GM18907 (cell line): Measurements from ENCODE around the gene TSC1.
"Not testable (repeated sequence)": the region's sequence is repeated elsewhere in the genome, so short reads cannot be mapped to it uniquely, and the experiment has no call there.

Source experiments
- ATAC-seq: cut with Tn5 transposase; IDR thresholded peaks from one replicate; pipeline ENCODE4 v1.9.1; 2021; ENCODE audit warnings: mild to moderate bottlenecking, moderate library complexity; ENCODE audit not compliant: unreplicated experiment

Gene TSC1

DNA sequence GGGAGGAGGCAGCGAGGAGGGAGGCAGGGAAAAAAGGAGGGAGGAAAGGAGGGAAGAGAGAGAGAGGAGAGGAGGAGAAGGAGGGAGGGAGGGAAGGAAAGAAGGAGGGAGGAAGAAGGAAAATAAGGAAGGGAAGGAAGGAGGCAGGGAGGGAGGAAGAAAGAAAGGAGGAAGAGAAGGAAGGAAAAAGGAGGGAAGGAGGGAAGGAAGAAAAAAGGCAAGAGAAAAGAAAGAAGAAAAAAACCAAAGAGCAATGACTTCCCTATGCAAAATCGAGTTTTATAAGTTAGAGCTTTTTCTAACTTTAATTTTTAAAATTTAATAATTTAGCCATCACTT, 33.7 kb upstream of the TSC1 start:
- ATAC-seq: no peak

DNA sequence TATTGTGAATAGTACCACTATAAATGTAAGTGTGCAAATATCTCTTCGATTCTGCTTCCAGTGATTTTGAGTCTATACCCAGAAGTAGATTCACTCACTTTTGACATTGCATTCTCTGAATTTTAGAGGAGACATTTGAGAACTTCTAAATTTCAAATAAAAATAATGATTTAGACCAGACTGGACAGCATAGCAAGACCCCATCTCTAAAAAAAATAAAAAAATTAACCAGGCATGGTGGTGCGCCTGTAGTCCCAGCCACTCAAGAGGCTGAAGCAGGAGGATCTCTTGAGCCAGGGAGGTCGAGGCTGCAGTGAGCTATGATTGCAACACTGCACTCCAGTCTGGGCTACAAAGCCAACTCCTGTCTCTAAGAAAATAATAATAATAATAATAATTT, 32.2 kb upstream of the TSC1 start:
- no peak for ATAC-seq

DNA sequence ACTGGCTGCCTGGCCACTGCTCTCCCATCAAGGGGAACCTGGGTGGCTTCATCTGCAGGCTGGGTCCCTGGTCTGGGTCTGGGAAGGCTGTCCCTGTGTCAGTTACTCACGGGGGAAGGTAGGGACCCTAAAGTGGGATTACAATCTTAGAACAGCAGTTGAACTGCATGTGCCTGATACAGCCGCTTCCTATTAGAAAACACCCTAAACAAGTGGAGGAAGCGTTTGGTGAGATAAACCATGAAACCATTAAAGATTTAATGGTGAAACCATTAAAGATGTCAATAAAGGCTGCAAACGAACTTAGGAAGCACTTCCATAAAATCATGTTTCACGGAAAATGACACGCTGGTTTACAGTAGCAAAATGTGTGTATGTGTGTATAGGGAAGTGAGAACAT, 31.5 kb upstream of the TSC1 start:
- ATAC-seq: no peak

DNA sequence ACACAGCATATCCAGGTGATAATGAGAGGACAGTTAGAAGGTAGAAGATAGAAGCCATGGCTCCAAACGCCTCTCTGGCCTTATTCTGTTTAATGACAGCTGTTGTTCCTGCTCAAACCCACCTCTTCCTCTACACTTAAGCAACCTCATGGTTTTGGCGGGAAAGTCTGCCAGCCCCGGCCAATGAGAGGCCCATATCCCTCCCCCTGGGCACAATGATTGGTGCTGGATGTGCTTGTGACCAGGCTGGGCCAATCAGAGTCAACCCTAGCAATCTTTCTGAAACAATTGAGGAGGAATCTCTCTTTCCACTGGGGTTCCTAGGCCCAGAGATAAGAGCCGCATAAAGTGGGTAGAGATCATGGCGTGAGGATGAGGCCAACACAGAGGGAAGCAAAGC, 29.3 kb upstream of the TSC1 start:
- no peak for ATAC-seq

DNA sequence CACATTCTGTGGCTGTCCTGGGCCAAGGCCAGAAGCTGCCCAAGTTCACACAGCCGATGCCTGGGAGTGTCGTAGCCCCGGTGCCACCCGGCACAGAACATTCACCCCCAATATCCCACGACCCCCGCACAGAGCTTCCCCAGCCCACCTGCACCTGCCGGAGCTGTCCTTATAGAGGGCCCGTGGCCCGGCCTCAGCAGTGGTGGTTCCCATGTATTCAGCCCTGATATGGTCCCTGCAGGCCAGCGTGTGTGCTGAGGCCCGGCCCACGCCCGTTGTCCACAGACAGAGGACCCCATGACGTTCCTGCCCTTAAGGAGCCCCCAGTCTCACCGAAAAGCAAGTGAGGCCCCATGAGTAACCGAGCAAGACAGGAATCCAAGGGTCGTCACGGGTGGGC, 28.8 kb upstream of the TSC1 start:
- no peak for ATAC-seq

DNA sequence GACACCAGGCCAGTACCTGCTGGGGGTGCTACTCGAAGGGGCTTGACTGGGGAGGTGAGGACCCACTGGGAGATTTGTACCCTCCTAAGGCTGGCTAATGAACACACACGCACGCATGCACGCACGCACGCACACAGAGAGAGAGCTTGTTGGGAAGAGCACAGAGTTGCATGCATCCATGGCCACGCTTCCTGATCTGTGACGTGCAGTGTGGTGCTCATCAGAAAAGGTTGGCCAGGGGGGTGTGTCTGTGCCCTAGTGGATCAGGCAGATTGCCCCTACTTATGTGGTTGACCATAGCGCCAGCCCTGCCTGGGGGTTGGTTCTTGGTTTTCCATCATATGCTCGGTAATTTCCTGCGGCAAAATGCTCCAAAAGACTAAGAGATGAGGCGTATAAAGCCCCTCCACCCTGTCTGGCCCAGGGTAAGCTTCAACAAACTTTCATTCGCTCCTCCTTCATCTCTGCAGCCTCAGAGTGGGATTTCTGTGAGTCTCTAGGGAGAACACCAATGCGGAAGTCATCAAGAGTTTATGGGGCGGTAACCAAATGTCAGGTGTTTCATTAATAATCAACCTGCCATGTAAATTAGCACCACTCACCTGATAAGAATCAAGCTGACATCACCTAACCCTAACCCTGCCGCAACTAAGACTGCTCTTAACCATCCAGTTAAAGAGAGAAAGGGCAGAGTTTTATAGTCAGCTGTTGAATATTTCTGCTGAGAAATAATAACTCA, 26.1 kb upstream of the TSC1 start:
- ATAC-seq: no peak

DNA sequence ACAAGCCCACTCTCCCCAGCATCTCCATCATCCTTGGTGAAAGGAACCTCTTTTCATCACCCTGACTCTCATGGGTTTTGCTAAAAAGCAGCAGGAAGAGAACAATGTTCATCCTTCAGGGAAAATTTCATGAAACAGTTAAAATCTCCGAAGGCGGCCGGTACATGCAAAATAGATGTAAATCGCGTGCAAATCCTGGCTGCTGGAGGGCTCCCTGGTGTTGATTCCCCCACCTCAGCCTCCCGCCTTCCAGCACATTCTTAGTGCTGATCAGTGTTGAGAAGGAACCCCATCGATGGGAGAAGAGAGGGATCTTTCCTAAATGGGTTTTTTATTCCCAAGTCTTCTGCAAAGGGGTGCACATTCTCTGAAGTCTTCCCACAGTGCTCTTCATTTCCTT, 25.4 kb upstream of the TSC1 start:
- no peak for ATAC-seq

DNA sequence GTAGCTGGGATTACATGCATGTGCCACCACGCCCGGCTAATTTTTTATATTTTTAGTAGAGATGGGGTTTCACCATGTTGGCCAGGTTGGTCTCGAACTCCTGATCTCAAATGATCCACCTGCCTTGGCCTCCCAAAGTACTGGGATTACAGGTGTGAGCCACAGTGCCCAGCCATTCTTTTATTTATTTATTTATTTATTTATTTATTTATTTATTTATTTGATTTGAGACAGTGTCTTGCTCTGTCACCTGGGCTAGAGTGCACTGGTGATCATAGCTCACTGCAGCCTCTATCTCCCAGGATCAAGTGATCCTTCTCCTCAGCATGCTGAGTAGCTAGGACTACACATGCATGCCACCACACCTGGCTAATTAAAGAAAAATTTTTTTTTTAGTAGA, 23.5 kb upstream of the TSC1 start:
- ATAC-seq: not testable (repeated sequence)

DNA sequence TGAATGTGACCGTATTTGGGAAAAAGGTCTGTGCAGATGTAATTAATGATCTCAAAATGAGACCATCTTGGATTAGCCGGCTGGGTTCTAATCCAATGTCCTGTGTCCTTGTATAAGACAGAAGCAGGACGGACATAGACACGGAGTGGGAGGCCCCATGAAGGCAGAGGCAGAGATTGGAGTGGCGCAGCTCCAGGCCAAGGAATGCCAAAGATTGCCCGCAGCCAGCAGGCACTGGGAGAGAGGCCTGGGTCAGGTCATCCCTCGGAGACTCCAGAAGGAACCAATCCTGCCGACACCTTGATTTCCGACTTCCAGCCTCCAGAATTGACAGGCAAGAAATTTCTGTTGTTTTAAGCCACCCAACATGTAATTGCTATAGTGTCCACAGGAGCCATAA, 21.1 kb upstream of the TSC1 start:
- no peak for ATAC-seq

DNA sequence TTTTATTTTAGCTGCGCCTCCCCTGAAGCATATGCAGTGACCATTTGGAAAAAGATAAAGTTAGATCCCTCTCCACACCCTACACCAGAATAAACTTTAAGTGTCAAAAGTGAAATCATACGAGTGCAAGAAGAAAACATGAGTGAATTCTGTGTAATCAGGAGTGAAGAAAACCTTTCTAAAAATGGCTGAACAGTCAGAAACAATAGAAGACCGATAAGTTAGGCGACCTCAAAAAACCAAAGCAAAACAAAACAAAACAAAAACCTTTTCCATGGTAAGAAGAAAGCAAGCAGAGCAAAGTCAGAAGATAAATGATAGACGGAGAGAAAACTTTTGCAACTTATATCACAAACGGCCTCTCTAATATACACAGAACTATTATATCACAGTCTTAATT, 16.6 kb upstream of the TSC1 start:
- no peak for ATAC-seq

DNA sequence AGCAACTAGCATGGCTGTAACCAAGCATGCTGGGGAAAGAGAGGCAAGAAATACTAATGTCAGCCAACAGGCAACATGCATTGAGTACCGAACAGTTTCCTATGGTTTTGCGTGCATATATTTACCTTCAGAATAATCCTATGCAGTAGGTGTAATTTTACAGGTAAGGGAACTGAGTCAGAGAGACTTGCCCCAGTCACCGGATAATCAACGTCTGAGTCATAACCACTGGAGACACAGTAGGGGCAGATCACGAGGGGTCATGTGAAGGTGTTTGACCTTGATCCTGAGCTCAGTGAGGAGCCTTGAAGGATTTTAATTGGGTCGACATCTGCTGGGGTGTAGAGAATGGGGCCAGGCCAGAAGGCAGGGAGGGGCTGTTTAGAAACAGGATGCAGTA, 13.4 kb upstream of the TSC1 start:
- no peak for ATAC-seq

DNA sequence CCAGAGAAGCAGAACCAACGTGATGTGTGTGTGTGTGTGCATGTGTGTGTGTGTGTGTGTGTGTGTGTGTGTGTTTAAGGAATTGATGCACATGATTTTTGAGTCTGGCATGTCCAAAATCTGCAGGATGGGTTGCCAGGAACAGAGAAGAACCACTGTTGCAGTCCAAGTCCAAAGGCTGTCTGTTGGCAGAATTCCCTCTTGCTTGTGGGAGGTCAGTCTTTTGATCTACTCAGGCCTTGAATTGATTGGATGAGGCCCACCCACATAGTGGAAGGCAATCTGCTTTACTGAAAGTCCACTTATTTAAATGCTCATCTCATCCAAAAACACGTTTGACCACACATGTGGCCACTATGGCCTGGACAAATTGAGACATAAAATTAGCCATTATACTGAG, 11.4 kb upstream of the TSC1 start:
- no peak for ATAC-seq

DNA sequence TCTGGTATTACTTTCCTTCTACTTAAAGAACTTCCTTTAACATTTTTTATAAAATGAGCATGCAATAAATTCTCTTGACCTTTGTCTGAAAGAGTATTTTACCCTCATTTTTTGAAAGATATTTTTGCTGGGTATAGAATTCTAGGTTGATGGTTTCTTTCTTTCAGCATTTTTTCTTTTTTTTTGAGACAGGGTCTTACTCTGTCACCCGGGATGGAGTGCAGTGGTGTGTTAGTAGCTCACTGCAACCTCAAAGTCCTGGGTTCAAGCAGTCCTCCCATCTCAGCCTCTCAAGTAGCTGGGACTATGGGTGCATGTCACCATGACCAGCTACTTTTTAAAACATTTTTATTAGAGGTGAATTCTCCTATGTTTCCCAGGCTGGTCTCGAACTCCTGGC, 10.7 kb upstream of the TSC1 start:
- no peak for ATAC-seq

DNA sequence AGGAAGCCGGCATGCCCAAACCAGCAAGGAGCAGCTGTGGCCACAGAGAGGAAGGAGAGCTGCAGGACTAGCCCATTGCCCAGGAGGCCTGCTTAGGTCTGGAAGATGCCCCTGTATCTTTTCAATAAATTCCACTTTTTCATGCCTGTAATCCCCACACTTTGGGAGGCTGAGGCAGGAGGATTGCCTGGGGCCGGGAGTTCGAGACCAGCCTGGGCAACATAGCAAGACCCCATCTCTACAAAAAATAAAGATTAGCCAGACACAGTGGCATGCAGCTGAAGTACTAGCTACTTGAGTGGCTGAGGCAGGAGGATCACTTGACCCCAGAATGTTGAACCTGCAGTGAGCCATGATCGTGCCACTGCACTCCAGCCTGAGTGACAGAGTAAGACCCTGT, 5.3 kb upstream of the TSC1 start:
- ATAC-seq: no peak

DNA sequence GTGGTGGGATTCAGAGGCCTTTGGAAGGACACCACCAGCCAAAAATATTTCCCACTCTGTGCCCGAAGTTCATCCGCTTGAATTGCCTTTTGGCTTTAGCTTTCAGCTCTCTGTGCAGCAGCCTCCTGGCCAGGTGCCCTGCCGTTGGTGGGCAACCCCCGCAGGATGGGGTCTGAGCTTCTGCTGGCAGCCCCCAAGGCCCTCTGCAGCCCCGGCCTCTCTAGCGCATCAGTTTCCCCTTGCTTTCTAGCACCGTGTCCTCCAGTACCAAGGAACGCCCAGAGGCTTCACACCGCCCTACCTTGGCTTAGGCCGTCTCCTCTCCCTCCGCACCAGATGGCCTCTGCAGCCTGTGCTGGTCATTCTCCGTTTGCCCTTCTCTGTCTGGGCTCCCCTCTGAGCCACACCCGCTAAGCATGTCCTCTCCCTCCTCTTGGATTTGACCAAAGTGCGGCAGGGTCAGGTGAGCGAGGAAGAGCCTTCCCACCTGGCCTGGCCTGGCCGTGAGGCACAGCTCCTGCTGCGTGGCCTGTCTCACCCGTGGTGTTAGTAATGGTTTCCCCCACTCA, 4.2 kb upstream of the TSC1 start:
- ATAC-seq: no peak

DNA sequence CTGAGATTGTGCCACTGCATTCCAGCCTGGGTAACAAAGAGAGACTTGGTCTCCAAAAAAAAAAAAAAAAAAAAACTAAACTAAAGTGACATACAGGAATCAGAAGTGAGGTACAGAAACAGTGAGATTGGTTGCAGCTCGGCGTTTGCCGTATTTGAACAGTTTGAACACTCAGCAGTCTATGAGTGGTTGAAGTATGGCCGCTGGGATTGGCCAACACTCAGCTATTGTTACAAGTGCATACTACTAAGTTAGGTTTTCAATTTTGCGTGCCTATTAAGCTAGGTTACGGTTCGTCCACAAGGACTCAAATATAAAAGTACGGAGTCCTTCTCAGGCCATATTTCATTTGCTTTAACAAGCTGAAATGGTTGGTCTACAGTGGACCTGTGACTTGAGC, 3.3 kb upstream of the TSC1 start:
- no peak for ATAC-seq

DNA sequence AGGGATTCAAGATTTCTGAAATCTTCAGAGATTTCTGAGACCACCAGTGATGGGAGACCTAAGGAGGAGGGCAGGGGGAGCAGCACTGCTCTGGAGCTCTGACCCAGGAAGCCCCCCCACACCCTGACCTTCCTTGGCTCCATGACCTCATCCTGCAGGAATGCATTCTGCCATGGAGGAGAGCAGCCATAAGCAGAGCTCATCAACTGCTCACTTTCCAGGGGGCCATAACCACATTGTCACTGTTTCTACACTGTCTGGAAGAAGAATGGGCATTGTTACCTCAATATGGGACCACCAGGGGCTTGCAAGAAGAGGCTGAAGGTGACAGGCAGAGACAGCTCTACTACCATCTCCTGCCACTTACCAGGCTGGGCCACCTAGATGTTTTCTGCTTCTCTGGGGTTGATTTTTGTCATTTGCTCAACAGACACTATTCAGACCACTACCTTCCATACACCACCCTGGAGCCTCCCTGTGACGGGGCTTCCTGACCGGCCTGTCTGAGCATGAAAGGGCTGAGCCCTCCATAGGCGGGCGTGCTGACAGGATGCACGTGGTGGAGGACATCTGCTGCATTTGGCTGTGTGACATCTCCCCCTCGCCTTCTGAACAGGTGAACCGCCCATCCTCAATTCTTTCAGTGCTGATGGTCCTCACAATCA, 2.3 kb upstream of the TSC1 start:
- ATAC-seq: no peak

DNA sequence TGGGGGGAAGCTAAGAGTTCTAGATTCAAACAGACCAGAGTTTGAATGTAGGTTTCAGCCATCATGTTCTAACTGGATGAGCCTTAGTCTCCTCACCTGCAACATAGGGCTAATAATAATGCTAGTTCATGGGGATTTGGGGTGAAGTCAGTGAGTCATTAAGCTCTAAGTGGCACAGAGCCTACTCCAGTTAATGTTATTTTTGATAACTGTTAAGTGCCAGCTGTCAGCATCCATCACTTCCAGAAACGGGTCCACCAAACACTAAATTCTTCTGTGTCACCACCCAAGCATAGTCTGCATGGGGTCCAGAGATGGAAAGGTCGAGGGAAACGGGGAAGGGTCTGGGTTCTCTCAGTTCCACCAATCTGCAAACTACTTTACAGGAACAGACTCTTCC, 1.8 kb upstream of the TSC1 start:
- no peak for ATAC-seq

DNA sequence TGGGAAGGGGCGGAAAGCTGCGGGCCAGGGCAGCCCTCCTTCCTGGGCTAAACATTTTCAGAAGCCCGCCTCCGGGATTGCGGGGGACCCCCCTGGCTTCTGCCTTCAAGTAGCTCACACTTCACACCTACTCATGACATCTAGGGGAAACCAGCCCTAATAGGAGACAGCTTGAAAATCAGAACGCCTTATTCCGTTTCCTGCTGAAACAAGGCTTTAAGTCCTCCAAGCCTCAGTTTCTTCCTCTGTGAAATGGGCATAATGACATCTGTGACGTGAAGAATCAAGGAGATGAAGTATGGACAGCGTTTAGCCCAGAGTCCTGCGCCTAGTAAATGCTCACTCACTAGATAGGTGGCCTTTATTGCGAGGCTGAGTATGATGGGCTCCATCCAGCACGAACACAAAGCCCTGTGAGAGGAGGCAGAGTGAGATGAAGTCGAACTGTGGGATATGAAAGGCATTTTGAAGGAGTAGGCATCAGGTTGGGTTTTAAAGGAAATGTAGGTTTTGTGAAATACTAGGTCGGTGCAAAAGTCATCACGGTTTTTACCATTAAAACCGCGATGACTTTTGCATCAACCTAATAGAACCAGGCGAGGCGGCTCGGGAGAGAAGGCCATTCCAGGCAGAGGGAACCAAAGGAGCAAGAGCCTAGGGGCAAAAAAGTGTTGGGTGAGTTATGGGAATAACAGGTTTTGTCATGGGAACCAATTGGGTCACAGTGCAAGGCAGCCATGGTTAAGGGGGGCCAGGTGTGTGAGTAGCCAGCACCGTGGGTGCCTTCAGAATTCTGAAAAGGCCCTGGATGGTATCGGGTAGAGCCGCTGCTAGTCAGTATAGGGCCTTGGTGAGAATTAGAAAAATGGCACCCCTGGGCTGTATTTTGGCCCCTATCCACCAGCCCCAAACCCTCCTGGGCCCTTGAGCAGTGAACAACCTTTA, 1.0 kb upstream of the TSC1 start:
- no peak for ATAC-seq

DNA sequence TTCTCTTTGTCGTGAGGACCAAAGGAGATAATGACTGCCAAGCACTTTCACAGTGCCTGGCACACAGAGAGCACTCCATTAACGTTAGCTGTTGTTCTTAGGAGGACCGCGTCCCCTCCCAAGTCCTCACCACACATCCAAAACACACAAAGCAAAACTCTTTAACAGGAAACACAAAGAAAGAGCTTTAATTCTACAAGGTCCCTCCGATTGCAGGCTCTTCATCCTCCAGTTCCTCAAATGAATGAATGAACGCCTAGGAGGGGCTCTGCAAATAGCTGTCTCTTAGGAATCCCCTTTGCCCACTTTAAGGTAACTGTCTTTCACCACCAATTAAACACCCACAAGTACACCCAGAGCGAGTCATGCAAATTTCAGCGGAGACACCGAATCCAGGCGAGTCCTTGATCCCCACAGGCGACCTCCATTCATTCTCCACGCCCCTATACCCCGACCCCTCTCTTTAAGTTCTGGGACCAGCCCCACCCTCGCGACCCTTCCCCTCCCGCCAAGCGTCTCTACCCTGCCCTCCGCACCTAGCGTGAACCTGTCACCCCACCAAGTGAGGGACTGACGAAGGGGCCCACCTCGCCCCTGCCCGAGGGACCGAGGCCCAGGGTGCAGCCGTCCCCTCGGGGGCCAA, 644 bp downstream of the TSC1 start:
- peak; percentile 15 for ATAC-seq

DNA sequence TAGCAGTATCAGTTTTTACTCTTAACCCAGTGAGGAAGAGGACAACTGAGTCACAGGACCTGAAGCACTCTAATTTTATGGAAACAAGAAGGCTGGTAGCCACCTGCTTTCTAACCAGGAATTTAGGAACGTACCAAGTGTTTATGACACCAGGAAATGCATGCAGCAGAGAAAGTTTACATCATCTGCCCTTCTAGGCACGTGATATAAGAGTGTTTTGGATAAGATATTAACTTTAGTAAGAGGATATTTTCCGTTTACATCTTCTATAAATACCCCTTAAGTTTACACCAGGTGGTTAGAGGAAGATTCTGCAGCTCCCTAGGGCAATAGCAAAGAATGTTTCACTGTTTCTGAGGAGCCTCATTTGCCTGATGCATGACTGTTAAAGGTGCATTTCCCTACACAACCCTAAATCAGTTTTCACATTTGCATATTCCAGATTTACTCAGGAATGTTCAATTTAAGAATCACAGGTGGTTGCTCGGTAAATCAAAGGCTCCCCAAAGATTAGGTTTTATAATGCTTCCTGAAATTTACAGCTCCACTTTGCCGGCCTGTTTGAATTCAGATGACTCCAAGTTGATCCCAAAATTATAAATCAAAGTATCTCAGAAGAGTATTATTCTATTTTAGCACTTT, 1.8 kb downstream of the TSC1 start:
- no peak for ATAC-seq
